ENCODE results near the gene MCFD2.

GRCh38 chr2:46879511-46879910 is 36.1 kb downstream of the MCFD2 start:
- TF ChIP-seq CTCF (conservative IDR thresholded peaks at IDR 0.05; ENCODE audit: low read depth, low read length) (no peak), EZH2 (IDR thresholded peaks at IDR 0.05; ENCODE audit: borderline replicate concordance, low read depth, low read length, poor library complexity, severe bottlenecking) (no peak)

Measured in A673 (cell line).